SK-N-SH (cell line): ENCODE data around the gene ZBTB24. TPM values are rescaled to one million over a fixed set of nuclear protein-coding genes. Genes with fewer than 3 reads are reported as not detected.

Experiments used
- CTCF ChIA-PET: fragments of 300-600, 350-600 bp; formaldehyde crosslinking; extraction: SDS; loops from one replicate; lab custom pipeline; 2021; lab: Yijun Ruan, JAX
- POLR2A ChIA-PET: fragments of 350-600 bp; sonication (Branson Sonifier 250); formaldehyde crosslinking; extraction: SDS; loops from one replicate; lab custom pipeline; 2020; ENCODE audit warnings: antibody characterized with exemption, inconsistent platforms; lab: Yijun Ruan, JAX
- DNase-seq: peaks from one replicate; pipeline ENCODE4 v3.0.0; 2012
- H2AFZ ChIP-seq: fragments of 200-600 bp; sonication (generic); 2 replicates; pipeline ENCODE4 v1.8.1; 2016; ENCODE audit warnings: antibody characterized with exemption, mild to moderate bottlenecking, low read depth
- H3F3A ChIP-seq: fragments of 200-600 bp; sonication (generic); replicated peaks from 2 replicates; pipeline ENCODE3; 2016; ENCODE audit warnings: antibody characterized with exemption, mild to moderate bottlenecking; ENCODE audit not compliant: insufficient read depth
- H3K27ac ChIP-seq, 2 experiments: fragments of 200-500 bp in 1 of 2; fragments of 200-600 bp in 1 of 2; sonication (Bioruptor generic) in 1 of 2; sonication (generic), shearing (Covaris generic) in 1 of 2; 2 replicates each; pipeline versions ENCODE4 v1.5.1 to v1.6.1; 2014 to 2016; ENCODE audit warnings: low read depth in 2 of 2, inconsistent platforms in 1 of 2, low read length in 1 of 2, mild to moderate bottlenecking in 1 of 2, mixed read lengths in 1 of 2
- H3K27me3 ChIP-seq: fragments of 200-600 bp; sonication (generic), shearing (Covaris generic); 2 replicates; pipeline ENCODE4 v1.6.1; 2016; ENCODE audit warnings: mixed run types; ENCODE audit not compliant: insufficient read depth
- H3K36me3 ChIP-seq, 2 experiments: fragments of 200-500 bp in 1 of 2; fragments of 200-600 bp in 1 of 2; sonication (Bioruptor generic) in 1 of 2; sonication (generic) in 1 of 2; replicated peaks in 1 of 2; 2 replicates each; pipeline versions ENCODE3 to v1.5.1; 2014 to 2016; ENCODE audit warnings: low read length in 1 of 2, mild to moderate bottlenecking in 1 of 2; ENCODE audit not compliant: insufficient read depth in 2 of 2, control insufficient read depth in 1 of 2
- H3K4me1 ChIP-seq, 2 experiments: fragments of 200-500 bp in 1 of 2; fragments of 200-600 bp in 1 of 2; sonication (Bioruptor generic) in 1 of 2; sonication (generic), shearing (Covaris generic) in 1 of 2; 2 replicates each; pipeline versions ENCODE4 v1.5.1 to v1.6.1; 2014 to 2016; ENCODE audit warnings: low read depth in 1 of 2, low read length in 1 of 2, mixed run types in 1 of 2; ENCODE audit not compliant: insufficient read depth in 2 of 2, control insufficient read depth in 1 of 2
- H3K4me2 ChIP-seq: fragments of 200-600 bp; sonication (generic), shearing (Covaris generic); 2 replicates; pipeline ENCODE4 v1.6.1; 2017; ENCODE audit warnings: mixed run types
- H3K4me3 ChIP-seq, 2 experiments: fragments of 200-500 bp in 1 of 2; fragments of 200-600 bp in 1 of 2; sonication (Bioruptor generic) in 1 of 2; sonication (generic), shearing (Covaris generic) in 1 of 2; 2 replicates each; pipeline versions ENCODE4 v1.5.1 to v1.8.1; 2014 to 2016; ENCODE audit warnings: low read depth in 2 of 2, inconsistent platforms in 1 of 2, low read length in 1 of 2, mild to moderate bottlenecking in 1 of 2, mixed read lengths in 1 of 2, moderate library complexity in 1 of 2
- H3K79me2 ChIP-seq: fragments of 200-600 bp; sonication (generic); 2 replicates; pipeline ENCODE4 v1.8.1; 2017; ENCODE audit warnings: mild to moderate bottlenecking; ENCODE audit not compliant: insufficient read depth
- H3K9ac ChIP-seq: fragments of 200-600 bp; sonication (generic); 2 replicates; pipeline ENCODE4 v1.6.1; 2017; ENCODE audit warnings: mixed run types
- H3K9me2 ChIP-seq: fragments of 200-600 bp; sonication (generic); 2 replicates; pipeline ENCODE4 v1.6.1; 2017; ENCODE audit warnings: mixed run types
- H3K9me3 ChIP-seq: fragments of 200-600 bp; sonication (generic); 2 replicates; pipeline ENCODE4 v1.6.1; 2017; ENCODE audit warnings: mixed run types, mild to moderate bottlenecking, moderate library complexity
- H4K20me1 ChIP-seq: fragments of 200-600 bp; sonication (generic); 2 replicates; pipeline ENCODE4 v1.6.1; 2017; ENCODE audit warnings: mild to moderate bottlenecking, mixed run types; ENCODE audit not compliant: insufficient read depth
- CTCF ChIP-seq: fragments of 200-600 bp; sonication (generic); IDR thresholded peaks from 2 replicates; pipeline ENCODE4 v1.6.1; 2017; ENCODE audit warnings: antibody characterized with exemption, mild to moderate bottlenecking, moderate library complexity
- EP300 ChIP-seq, 2 experiments: IDR thresholded peaks; 2 replicates each; pipeline versions ENCODE4 v1.4.0 to v1.6.1; 2012; ENCODE audit warnings: borderline replicate concordance in 1 of 2, low read depth in 1 of 2, low read length in 1 of 2
- FOXJ3 ChIP-seq: sonication (generic); formaldehyde crosslinking; IDR thresholded peaks from 2 replicates; pipeline ENCODE4 v1.5.1; 2020; ENCODE audit warnings: mild to moderate bottlenecking, missing genetic modification reagents
- GATA2 ChIP-seq: sonication (generic); formaldehyde crosslinking; IDR thresholded peaks from 2 replicates; pipeline ENCODE4 v1.5.0; 2020; ENCODE audit warnings: mild to moderate bottlenecking, missing genetic modification reagents
- MXI1 ChIP-seq: IDR thresholded peaks from 2 replicates; pipeline ENCODE4 v1.6.1; 2012; ENCODE audit warnings: mild to moderate bottlenecking, low read depth, low read length, improper control_type of control experiment
- NRF1 ChIP-seq: IDR thresholded peaks from 2 replicates; pipeline ENCODE4 v1.6.1; 2012; ENCODE audit warnings: low read depth, mild to moderate bottlenecking, low read length
- POLR2AphosphoS5 ChIP-seq: IDR thresholded peaks from 2 replicates; pipeline ENCODE4 v1.6.1; 2012; ENCODE audit warnings: low read depth, low read length
- RAD21 ChIP-seq: IDR thresholded peaks from 2 replicates; pipeline ENCODE4 v1.6.1; 2012; ENCODE audit warnings: mild to moderate bottlenecking, low read length
- SMC3 ChIP-seq: IDR thresholded peaks from 2 replicates; pipeline ENCODE4 v1.6.1; 2012; ENCODE audit warnings: low read depth, low read length, improper control_type of control experiment
- TAF1 ChIP-seq: IDR thresholded peaks from 2 replicates; pipeline ENCODE4 v1.6.1; 2012; ENCODE audit warnings: low read depth, mild to moderate bottlenecking, low read length, moderate library complexity, borderline replicate concordance
- YY1 ChIP-seq: IDR thresholded peaks from 2 replicates; pipeline ENCODE4 v1.4.0; 2012; ENCODE audit warnings: low read depth, mild to moderate bottlenecking
- WGBS: methylation state at CpG from one replicate; pipeline ENCODE4 v1.1.6; 2017; ENCODE audit warnings: low lambda C conversion rate; 5-methylcytosine and 5-hydroxymethylcytosine counted together
- polyA plus RNA-seq, 3 experiments: library from polyadenylated mRNA; depleted of rRNA; stranded (reverse); fragments of >200 nt; gene quantifications; 2 replicates each; pipeline ENCODE4 v1.2.3, GENCODE V29; 2012

ZBTB24 gene
- polyA plus RNA-seq, 1 of the 3 experiments (the other 2 are of a cell fraction), result 1.7 TPM

GRCh38 chr6:109446072-109446471 lies 36.9 kb downstream of the ZBTB24 start:
- no peaks in the 10 kb centered on the region for H3K79me2 ChIP-seq
- no peak for DNase-seq
- no peaks in the 10 kb centered on the region for H4K20me1 ChIP-seq
- H3K9me2 ChIP-seq, result no peaks in the 10 kb centered on the region
- ChIA-PET POLR2A (no interaction called here), CTCF (no interaction called here)
- peaks cover 0 to 19% of the 10 kb centered on the region in 2 experiments; a peak in 1 of 4 replicates for H3K4me1 ChIP-seq
- H3K9me3 ChIP-seq, result no peaks in the 10 kb centered on the region
- H3K4me2 ChIP-seq, result no peak overlapping the region
- H3K27ac ChIP-seq, result no peak overlapping the region
- no peaks in the 10 kb centered on the region for H3K27me3 ChIP-seq
- H3K9ac ChIP-seq, result no peak overlapping the region
- peaks cover 0 to 49% of the 10 kb centered on the region in 2 experiments for H3K36me3 ChIP-seq
- H3K4me3 ChIP-seq, result no peak overlapping the region
- no peak for TF ChIP-seq EP300 (IDR thresholded peaks at IDR 0.05; ENCODE audit: borderline replicate concordance in 1 of 2, low read depth in 1 of 2, low read length in 1 of 2)
- no peak for TF ChIP-seq SMC3
- no peak for TF ChIP-seq FOXJ3
- TF ChIP-seq MXI1, result no peak
- TF ChIP-seq YY1, result no peak
- H3F3A ChIP-seq, result no peaks in the 10 kb centered on the region
- 89% methylated on average over 13 of the region's 15 CpGs for WGBS
- H2AFZ ChIP-seq, result no peak overlapping the region

DNA sequence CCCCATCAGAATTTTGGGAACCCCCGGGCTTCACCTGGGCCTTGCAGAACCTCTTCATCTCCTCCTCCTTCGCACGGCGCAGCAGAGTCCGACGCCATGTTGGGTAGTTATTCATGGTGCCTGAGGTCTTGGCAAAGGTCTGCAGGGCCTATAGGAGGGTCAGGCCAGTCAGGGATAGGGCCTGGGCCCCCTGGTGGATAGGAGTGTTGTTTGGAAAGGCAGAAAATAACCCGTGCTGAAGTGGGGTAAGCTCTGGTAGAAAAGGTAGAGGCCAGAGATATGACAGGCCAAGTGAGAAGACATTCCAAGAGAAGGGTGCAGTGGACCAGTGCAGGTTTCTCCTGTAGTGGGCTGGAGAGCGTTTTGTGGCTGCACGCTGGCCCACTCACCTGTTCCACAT lies 37.6 kb downstream of the ZBTB24 start:
- TF ChIP-seq GATA2 (CRISPR knock-in tag) (no peak), CTCF (peak; percentile 10; the same call in 1 of the 2 replicates)
- H2AFZ ChIP-seq, result no peak overlapping the region
- DNase-seq, result no peak
- no peak overlapping the region for H3K4me3 ChIP-seq
- no peaks in the 10 kb centered on the region for H3K79me2 ChIP-seq
- CTCF ChIA-PET, result interaction anchor here (1.1 to 1.5 kb wide), 3 partner anchors 9 to 62 kb away, joined by 4 to 5 read pairs (median 4); partner anchors contain the start of gene CD164
- H4K20me1 ChIP-seq, result no peaks in the 10 kb centered on the region
- no peaks in the 10 kb centered on the region for H3K27me3 ChIP-seq
- POLR2A ChIA-PET, result interaction anchor here (1.0 to 1.4 kb wide), 2 partner anchors 9 to 10 kb away, joined by 3 to 4 read pairs; partner anchors contain the start of gene MICAL1
- H3K9me3 ChIP-seq, result no peaks in the 10 kb centered on the region
- H3F3A ChIP-seq, result no peaks in the 10 kb centered on the region
- H3K4me2 ChIP-seq, result no peak overlapping the region
- peaks cover 0 to 48% of the 10 kb centered on the region in 2 experiments for H3K36me3 ChIP-seq
- no peak overlapping the region for H3K27ac ChIP-seq
- WGBS, result 91% methylated on average over 9 of the region's 9 CpGs
- H3K9me2 ChIP-seq, result no peaks in the 10 kb centered on the region
- no peak overlapping the region for H3K9ac ChIP-seq
- peaks cover 0 to 19% of the 10 kb centered on the region in 2 experiments; a peak in 1 of 4 replicates for H3K4me1 ChIP-seq

GRCh38 chr6:109443425-109443950 lies 39.5 kb downstream of the ZBTB24 start:
- POLR2A ChIA-PET, result interaction anchor here (3.9 kb wide), 1 partner anchor 11 kb away, joined by 43 read pairs; the partner anchor contains the start of gene MICAL1
- H3K9me2 ChIP-seq, result no peaks in the 10 kb centered on the region
- TF ChIP-seq YY1 (no peak), POLR2AphosphoS5 (no peak), CTCF (no peak), TAF1 (no peak), RAD21 (no peak), NRF1 (no peak)
- TF ChIP-seq, all 33 proteins: peak for 0
- Histone ChIP-seq H3K4me3 (no peak overlapping the region), H4K20me1 (no peaks in the 10 kb centered on the region), H3K4me1 (peaks cover 0 to 23% of the 10 kb centered on the region in 2 experiments; a peak in 1 of 4 replicates), H2AFZ (no peak overlapping the region), H3K36me3 (peaks cover 0 to 44% of the 10 kb centered on the region in 2 experiments), H3F3A (no peaks in the 10 kb centered on the region), H3K27me3 (no peaks in the 10 kb centered on the region), H3K9me3 (no peaks in the 10 kb centered on the region), H3K79me2 (no peaks in the 10 kb centered on the region), H3K9ac (no peak overlapping the region), H3K27ac (no peak overlapping the region), H3K4me2 (no peak overlapping the region)
- 97% methylated on average over 6 of the region's 10 CpGs for WGBS
- DNase-seq, result no peak
- CTCF ChIA-PET, result interaction anchor here (1.0 to 3.5 kb wide), 3 partner anchors 11 to 256 kb away, joined by 3 to 47 read pairs (median 5); partner anchors contain the start of gene MICAL1
